WTC11 (cell line): ENCODE results near the gene SLC8A1. TPM values are rescaled to one million over a fixed set of nuclear protein-coding genes. Genes with fewer than 3 reads are reported as not detected.

Experiments
- ATAC-seq: fragments of 200-7000 bp; cut with Tn5 transposase; 2 replicates; pipeline ENCODE4 v1.10.0; 2021; ENCODE audit warnings: mild to moderate bottlenecking, moderate library complexity
- CTCF ChIA-PET: fragments of 300-600 bp; sonication (Branson Sonifier 250); formaldehyde crosslinking; loops from one replicate; lab custom pipeline; 2021; ENCODE audit warnings: antibody characterized with exemption; lab: Charles Lee
- POLR2A ChIA-PET: fragments of 350-600 bp; sonication (Branson Sonifier 250); formaldehyde crosslinking; loops from one replicate; lab custom pipeline; 2021; ENCODE audit warnings: antibody characterized with exemption; lab: Charles Lee
- DNase-seq: peaks from one replicate; pipeline ENCODE4 v3.0.0; 2021; ENCODE audit warnings: low spot score
- H3K27ac Mint-ChIP-seq: 2 replicates; pipeline ENCODE4 v1.8.0; 2021; ENCODE audit warnings: mixed read lengths
- H3K27me3 Mint-ChIP-seq: 2 replicates; pipeline ENCODE4 v1.8.0; 2021; ENCODE audit warnings: low read depth, mild to moderate bottlenecking, moderate library complexity, mixed read lengths
- H3K36me3 Mint-ChIP-seq: 2 replicates; pipeline ENCODE4 v1.8.0; 2021; ENCODE audit warnings: mixed read lengths
- H3K4me1 Mint-ChIP-seq: 2 replicates; pipeline ENCODE4 v1.8.0; 2022; ENCODE audit warnings: mixed read lengths
- H3K4me3 Mint-ChIP-seq: 2 replicates; pipeline ENCODE4 v1.8.0; 2021; ENCODE audit warnings: mild to moderate bottlenecking, moderate library complexity, mixed read lengths
- H3K9me3 Mint-ChIP-seq: 2 replicates; pipeline ENCODE4 v1.8.0; 2021; ENCODE audit warnings: mixed read lengths
- CBFB ChIP-seq: sonication (generic); formaldehyde crosslinking; IDR thresholded peaks from 2 replicates; pipeline ENCODE4 v1.8.1; 2022; ENCODE audit warnings: mild to moderate bottlenecking, low read depth, missing genetic modification reagents
- ESRRA ChIP-seq: sonication (generic); formaldehyde crosslinking; IDR thresholded peaks from 2 replicates; pipeline ENCODE4 v1.8.1; 2022; ENCODE audit warnings: mild to moderate bottlenecking, missing genetic modification reagents, borderline replicate concordance
- FOXJ3 ChIP-seq: sonication (generic); formaldehyde crosslinking; IDR thresholded peaks from 2 replicates; pipeline ENCODE4 v1.9.0; 2021; ENCODE audit warnings: missing genetic modification reagents, mild to moderate bottlenecking, borderline replicate concordance
- FOXP1 ChIP-seq: sonication (generic); formaldehyde crosslinking; IDR thresholded peaks from 2 replicates; pipeline ENCODE4 v1.8.0; 2022; ENCODE audit warnings: missing genetic modification reagents, mild to moderate bottlenecking, moderate library complexity, borderline replicate concordance
- OVOL2 ChIP-seq: fragments of 250-450 bp; sonication (Bioruptor Pico); IDR thresholded peaks from 2 replicates; pipeline ENCODE4 v1.9.0; 2021; ENCODE audit warnings: mild to moderate bottlenecking, borderline replicate concordance
- PRRX2 ChIP-seq: fragments of 250-450 bp; sonication (Bioruptor Pico); IDR thresholded peaks from 2 replicates; pipeline ENCODE4 v1.8.0; 2021; ENCODE audit warnings: mild to moderate bottlenecking
- SMAD3 ChIP-seq: sonication (generic); formaldehyde crosslinking; IDR thresholded peaks from 2 replicates; pipeline ENCODE4 v1.8.0; 2022; ENCODE audit warnings: missing genetic modification reagents, mild to moderate bottlenecking, borderline replicate concordance
- SOX15 ChIP-seq: fragments of 250-450 bp; sonication (Bioruptor Pico); IDR thresholded peaks from 2 replicates; pipeline ENCODE4 v1.9.0; 2021; ENCODE audit warnings: mild to moderate bottlenecking
- TP53 ChIP-seq: sonication (generic); formaldehyde crosslinking; IDR thresholded peaks from 2 replicates; pipeline ENCODE4 v1.8.1; 2023; ENCODE audit warnings: mild to moderate bottlenecking, missing genetic modification reagents
- ZNF232 ChIP-seq: sonication (generic); formaldehyde crosslinking; IDR thresholded peaks from 2 replicates; pipeline ENCODE4 v1.8.0; 2022; ENCODE audit warnings: mild to moderate bottlenecking, missing genetic modification reagents
- ZNF263 ChIP-seq: sonication (generic); formaldehyde crosslinking; IDR thresholded peaks from 2 replicates; pipeline ENCODE4 v1.8.1; 2022; ENCODE audit warnings: low read depth, mild to moderate bottlenecking, moderate library complexity, missing genetic modification reagents
- ZNF423 ChIP-seq: fragments of 250-450 bp; sonication (Bioruptor Pico); IDR thresholded peaks from 2 replicates; pipeline ENCODE4 v2.1.2; 2022; ENCODE audit warnings: mild to moderate bottlenecking, moderate library complexity
- total RNA-seq: library from RNA; stranded (reverse); gene quantifications from 3 replicates; pipeline ENCODE4 v1.2.3, GENCODE V29; 2021
- TF ChIP-seq, protein P1 (sequence below): fragments of 250-450 bp; sonication (Bioruptor Pico); IDR thresholded peaks from 2 replicates; pipeline ENCODE4 v1.8.0; 2021; ENCODE audit warnings: mild to moderate bottlenecking
- TF ChIP-seq, protein P2 (sequence below): sonication (generic); formaldehyde crosslinking; IDR thresholded peaks from 2 replicates; pipeline ENCODE4 v1.8.1; 2023; ENCODE audit warnings: mild to moderate bottlenecking, moderate library complexity, missing genetic modification reagents
- TF ChIP-seq, protein P3 (sequence below): fragments of 200-600 bp; IDR thresholded peaks from 2 replicates; pipeline ENCODE4 v1.8.0; 2022; ENCODE audit warnings: antibody characterized with exemption
- TF ChIP-seq, protein P4 (sequence below): sonication (generic); formaldehyde crosslinking; IDR thresholded peaks from 2 replicates; pipeline ENCODE4 v1.8.0; 2022; ENCODE audit warnings: mild to moderate bottlenecking, missing genetic modification reagents
- TF ChIP-seq, protein P5 (sequence below): sonication (generic); formaldehyde crosslinking; IDR thresholded peaks from 2 replicates; pipeline ENCODE4 v1.8.1; 2022; ENCODE audit warnings: low read depth, missing genetic modification reagents, borderline replicate concordance
- TF ChIP-seq, protein P6 (sequence below): sonication (generic); formaldehyde crosslinking; IDR thresholded peaks from 2 replicates; pipeline ENCODE4 v1.8.0; 2023; ENCODE audit warnings: missing genetic modification reagents
- TF ChIP-seq, protein P7 (sequence below): sonication (generic); formaldehyde crosslinking; IDR thresholded peaks from 2 replicates; pipeline ENCODE4 v1.8.1; 2022; ENCODE audit warnings: low read depth, mild to moderate bottlenecking, moderate library complexity, missing genetic modification reagents, borderline replicate concordance
- TF ChIP-seq, protein P8 (sequence below): sonication (generic); formaldehyde crosslinking; IDR thresholded peaks from 2 replicates; pipeline ENCODE4 v1.8.0; 2023; ENCODE audit warnings: mild to moderate bottlenecking, missing genetic modification reagents

The SLC8A1 gene
- total RNA-seq, 1 experiment from 2014 or later: 2.6 TPM

DNA sequence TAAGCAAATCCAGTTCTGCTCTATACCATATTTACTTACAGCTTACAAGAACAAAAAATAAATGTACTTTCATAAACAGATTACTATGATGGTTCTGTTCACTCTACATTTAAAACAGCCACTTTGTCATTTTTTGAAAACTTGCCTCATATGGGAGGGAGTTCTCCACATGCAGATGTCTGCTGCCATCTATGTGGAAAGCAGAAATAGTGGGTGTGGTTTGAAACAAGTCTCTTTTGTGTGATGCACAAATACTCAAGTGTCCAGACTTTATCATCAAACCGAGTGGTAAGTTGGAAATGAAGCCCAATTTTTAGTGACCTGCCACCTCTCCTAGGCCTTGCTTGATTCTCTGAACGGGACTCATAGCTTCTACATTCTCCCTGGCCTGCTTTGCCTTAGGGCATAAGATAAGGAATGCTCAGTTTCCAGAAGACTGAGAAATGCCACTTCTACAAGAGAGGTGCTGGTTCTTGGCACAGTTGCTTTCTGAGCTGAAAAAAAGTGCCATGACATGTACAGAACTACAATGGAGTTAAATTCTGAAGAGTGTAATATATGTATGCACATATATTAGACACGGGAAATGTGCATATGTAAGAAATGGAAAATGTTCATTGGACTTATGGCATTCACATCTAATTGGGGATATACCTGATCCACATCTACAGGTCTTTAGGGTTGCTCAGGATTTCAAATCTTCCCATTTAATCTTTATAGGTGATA lies 221.0 kb downstream of the SLC8A1 start:
- ATAC-seq: no peak
- Mint-ChIP-seq H3K9me3 (peaks cover 4% of the 10 kb centered on the region; the same call in 1 of the 2 replicates), H3K4me3 (no peak overlapping the region), H3K27ac (no peak overlapping the region), H3K36me3 (no peaks in the 10 kb centered on the region), H3K27me3 (no peaks in the 10 kb centered on the region), H3K4me1 (peaks cover 16% of the 10 kb centered on the region)
- ChIA-PET CTCF (no interaction called here), POLR2A (no interaction called here)
- TF ChIP-seq SOX15 (CRISPR knock-in tag): no peak
- TF ChIP-seq, protein P1, sequence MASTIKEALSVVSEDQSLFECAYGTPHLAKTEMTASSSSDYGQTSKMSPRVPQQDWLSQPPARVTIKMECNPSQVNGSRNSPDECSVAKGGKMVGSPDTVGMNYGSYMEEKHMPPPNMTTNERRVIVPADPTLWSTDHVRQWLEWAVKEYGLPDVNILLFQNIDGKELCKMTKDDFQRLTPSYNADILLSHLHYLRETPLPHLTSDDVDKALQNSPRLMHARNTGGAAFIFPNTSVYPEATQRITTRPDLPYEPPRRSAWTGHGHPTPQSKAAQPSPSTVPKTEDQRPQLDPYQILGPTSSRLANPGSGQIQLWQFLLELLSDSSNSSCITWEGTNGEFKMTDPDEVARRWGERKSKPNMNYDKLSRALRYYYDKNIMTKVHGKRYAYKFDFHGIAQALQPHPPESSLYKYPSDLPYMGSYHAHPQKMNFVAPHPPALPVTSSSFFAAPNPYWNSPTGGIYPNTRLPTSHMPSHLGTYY (CRISPR knock-in tag): no peak
- TF ChIP-seq FOXP1: no peak
- no peak for TF ChIP-seq PRRX2
- TF ChIP-seq, protein P2, sequence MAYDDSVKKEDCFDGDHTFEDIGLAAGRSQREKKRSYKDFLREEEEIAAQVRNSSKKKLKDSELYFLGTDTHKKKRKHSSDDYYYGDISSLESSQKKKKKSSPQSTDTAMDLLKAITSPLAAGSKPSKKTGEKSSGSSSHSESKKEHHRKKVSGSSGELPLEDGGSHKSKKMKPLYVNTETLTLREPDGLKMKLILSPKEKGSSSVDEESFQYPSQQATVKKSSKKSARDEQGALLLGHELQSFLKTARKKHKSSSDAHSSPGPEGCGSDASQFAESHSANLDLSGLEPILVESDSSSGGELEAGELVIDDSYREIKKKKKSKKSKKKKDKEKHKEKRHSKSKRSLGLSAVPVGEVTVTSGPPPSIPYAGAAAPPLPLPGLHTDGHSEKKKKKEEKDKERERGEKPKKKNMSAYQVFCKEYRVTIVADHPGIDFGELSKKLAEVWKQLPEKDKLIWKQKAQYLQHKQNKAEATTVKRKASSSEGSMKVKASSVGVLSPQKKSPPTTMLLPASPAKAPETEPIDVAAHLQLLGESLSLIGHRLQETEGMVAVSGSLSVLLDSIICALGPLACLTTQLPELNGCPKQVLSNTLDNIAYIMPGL (CRISPR knock-in tag): no peak
- TF ChIP-seq ZNF232 (CRISPR knock-in tag): no peak
- TF ChIP-seq TP53 (CRISPR knock-in tag): no peak
- no peak for TF ChIP-seq CBFB (CRISPR knock-in tag)
- no peak for TF ChIP-seq SMAD3 (CRISPR knock-in tag)
- no peak for TF ChIP-seq ZNF263 (CRISPR knock-in tag)
- TF ChIP-seq ZNF423 (CRISPR knock-in tag): no peak
- TF ChIP-seq, protein P3, sequence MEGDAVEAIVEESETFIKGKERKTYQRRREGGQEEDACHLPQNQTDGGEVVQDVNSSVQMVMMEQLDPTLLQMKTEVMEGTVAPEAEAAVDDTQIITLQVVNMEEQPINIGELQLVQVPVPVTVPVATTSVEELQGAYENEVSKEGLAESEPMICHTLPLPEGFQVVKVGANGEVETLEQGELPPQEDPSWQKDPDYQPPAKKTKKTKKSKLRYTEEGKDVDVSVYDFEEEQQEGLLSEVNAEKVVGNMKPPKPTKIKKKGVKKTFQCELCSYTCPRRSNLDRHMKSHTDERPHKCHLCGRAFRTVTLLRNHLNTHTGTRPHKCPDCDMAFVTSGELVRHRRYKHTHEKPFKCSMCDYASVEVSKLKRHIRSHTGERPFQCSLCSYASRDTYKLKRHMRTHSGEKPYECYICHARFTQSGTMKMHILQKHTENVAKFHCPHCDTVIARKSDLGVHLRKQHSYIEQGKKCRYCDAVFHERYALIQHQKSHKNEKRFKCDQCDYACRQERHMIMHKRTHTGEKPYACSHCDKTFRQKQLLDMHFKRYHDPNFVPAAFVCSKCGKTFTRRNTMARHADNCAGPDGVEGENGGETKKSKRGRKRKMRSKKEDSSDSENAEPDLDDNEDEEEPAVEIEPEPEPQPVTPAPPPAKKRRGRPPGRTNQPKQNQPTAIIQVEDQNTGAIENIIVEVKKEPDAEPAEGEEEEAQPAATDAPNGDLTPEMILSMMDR: no peak
- TF ChIP-seq, protein P4, sequence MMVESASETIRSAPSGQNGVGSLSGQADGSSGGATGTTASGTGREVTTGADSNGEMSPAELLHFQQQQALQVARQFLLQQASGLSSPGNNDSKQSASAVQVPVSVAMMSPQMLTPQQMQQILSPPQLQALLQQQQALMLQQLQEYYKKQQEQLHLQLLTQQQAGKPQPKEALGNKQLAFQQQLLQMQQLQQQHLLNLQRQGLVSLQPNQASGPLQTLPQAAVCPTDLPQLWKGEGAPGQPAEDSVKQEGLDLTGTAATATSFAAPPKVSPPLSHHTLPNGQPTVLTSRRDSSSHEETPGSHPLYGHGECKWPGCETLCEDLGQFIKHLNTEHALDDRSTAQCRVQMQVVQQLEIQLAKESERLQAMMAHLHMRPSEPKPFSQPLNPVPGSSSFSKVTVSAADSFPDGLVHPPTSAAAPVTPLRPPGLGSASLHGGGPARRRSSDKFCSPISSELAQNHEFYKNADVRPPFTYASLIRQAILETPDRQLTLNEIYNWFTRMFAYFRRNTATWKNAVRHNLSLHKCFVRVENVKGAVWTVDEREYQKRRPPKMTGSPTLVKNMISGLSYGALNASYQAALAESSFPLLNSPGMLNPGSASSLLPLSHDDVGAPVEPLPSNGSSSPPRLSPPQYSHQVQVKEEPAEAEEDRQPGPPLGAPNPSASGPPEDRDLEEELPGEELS: no peak
- TF ChIP-seq, protein P5, sequence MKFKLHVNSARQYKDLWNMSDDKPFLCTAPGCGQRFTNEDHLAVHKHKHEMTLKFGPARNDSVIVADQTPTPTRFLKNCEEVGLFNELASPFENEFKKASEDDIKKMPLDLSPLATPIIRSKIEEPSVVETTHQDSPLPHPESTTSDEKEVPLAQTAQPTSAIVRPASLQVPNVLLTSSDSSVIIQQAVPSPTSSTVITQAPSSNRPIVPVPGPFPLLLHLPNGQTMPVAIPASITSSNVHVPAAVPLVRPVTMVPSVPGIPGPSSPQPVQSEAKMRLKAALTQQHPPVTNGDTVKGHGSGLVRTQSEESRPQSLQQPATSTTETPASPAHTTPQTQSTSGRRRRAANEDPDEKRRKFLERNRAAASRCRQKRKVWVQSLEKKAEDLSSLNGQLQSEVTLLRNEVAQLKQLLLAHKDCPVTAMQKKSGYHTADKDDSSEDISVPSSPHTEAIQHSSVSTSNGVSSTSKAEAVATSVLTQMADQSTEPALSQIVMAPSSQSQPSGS (CRISPR knock-in tag): no peak
- no peak for TF ChIP-seq OVOL2 (CRISPR knock-in tag)
- TF ChIP-seq ESRRA (CRISPR knock-in tag): no peak
- no peak for DNase-seq

DNA sequence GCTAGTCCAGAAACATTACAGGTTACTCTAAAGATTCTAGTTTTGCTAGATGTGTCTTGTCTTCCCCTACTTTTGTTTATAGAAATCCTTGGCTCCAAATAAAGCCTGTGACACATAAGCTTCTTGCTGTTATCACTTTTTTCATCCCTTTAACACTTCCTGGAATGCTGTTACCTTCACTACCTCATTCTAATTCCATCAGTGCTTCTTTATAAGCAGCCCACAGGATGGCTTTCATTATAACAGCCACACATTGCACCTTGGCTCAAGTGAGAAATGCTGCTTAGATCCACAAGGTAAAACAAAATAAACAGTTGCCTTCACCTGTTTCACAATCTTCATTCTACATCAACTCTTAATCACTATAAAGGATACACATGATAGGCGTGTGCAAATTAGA lies 221.7 kb downstream of the SLC8A1 start:
- H3K36me3 Mint-ChIP-seq: no peaks in the 10 kb centered on the region
- ChIA-PET POLR2A (no interaction called here), CTCF (no interaction called here)
- no peak for DNase-seq
- no peak overlapping the region for H3K4me3 Mint-ChIP-seq
- TF ChIP-seq, protein P6, sequence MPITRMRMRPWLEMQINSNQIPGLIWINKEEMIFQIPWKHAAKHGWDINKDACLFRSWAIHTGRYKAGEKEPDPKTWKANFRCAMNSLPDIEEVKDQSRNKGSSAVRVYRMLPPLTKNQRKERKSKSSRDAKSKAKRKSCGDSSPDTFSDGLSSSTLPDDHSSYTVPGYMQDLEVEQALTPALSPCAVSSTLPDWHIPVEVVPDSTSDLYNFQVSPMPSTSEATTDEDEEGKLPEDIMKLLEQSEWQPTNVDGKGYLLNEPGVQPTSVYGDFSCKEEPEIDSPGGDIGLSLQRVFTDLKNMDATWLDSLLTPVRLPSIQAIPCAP (CRISPR knock-in tag): no peak
- TF ChIP-seq, protein P7, sequence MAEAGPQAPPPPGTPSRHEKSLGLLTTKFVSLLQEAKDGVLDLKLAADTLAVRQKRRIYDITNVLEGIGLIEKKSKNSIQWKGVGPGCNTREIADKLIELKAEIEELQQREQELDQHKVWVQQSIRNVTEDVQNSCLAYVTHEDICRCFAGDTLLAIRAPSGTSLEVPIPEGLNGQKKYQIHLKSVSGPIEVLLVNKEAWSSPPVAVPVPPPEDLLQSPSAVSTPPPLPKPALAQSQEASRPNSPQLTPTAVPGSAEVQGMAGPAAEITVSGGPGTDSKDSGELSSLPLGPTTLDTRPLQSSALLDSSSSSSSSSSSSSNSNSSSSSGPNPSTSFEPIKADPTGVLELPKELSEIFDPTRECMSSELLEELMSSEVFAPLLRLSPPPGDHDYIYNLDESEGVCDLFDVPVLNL (CRISPR knock-in tag): no peak
- TF ChIP-seq, protein P8, sequence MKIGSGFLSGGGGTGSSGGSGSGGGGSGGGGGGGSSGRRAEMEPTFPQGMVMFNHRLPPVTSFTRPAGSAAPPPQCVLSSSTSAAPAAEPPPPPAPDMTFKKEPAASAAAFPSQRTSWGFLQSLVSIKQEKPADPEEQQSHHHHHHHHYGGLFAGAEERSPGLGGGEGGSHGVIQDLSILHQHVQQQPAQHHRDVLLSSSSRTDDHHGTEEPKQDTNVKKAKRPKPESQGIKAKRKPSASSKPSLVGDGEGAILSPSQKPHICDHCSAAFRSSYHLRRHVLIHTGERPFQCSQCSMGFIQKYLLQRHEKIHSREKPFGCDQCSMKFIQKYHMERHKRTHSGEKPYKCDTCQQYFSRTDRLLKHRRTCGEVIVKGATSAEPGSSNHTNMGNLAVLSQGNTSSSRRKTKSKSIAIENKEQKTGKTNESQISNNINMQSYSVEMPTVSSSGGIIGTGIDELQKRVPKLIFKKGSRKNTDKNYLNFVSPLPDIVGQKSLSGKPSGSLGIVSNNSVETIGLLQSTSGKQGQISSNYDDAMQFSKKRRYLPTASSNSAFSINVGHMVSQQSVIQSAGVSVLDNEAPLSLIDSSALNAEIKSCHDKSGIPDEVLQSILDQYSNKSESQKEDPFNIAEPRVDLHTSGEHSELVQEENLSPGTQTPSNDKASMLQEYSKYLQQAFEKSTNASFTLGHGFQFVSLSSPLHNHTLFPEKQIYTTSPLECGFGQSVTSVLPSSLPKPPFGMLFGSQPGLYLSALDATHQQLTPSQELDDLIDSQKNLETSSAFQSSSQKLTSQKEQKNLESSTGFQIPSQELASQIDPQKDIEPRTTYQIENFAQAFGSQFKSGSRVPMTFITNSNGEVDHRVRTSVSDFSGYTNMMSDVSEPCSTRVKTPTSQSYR (CRISPR knock-in tag): no peak
- TF ChIP-seq FOXJ3 (CRISPR knock-in tag): no peak
- peaks cover 23% of the 10 kb centered on the region for H3K4me1 Mint-ChIP-seq
- H3K27me3 Mint-ChIP-seq: no peaks in the 10 kb centered on the region
- ATAC-seq: no peak
- peaks cover 4% of the 10 kb centered on the region; the same call in 1 of the 2 replicates for H3K9me3 Mint-ChIP-seq
- H3K27ac Mint-ChIP-seq: no peak overlapping the region
